Stimulated activated CD4-positive, alpha-beta T cell treated with anti-CD3 and anti-CD28 coated beads, TNF-alpha, amount 100 ng/mL, for 1 hour (primary cell): ENCODE measurements around the gene SLC9A1.
A peak's percentile ranks its signal among the peaks of the same experiment; 100 is the strongest.

Experiments
- DNase-seq, 3 donors: peaks; one replicate each; pipeline ENCODE4 v3.0.0-alpha.2; 2020; ENCODE audit warnings: low read depth in 3 of 3, low spot score in 1 of 3

The SLC9A1 gene

GRCh38 chr1:27152004-27152828 lies 2.7 kb downstream of the SLC9A1 start:
- DNase-seq = no peak

- no peak for DNase-seq
These were observed 4.3 kb downstream of the SLC9A1 start for GRCh38 chr1:27150641-27151040.

- DNase-seq = no peak
These were observed 4.7 kb downstream of the SLC9A1 start for GRCh38 chr1:27150183-27150582.

GRCh38 chr1:27149762-27150113 lies 5.2 kb downstream of the SLC9A1 start:
- DNase-seq = no peak

GRCh38 chr1:27149084-27149761 lies 5.7 kb downstream of the SLC9A1 start:
- no peak for DNase-seq

- no peak for DNase-seq
These were observed 6.3 kb downstream of the SLC9A1 start for GRCh38 chr1:27148591-27148990.

GRCh38 chr1:27147842-27148518 lies 6.9 kb downstream of the SLC9A1 start:
- DNase-seq = no peak

GRCh38 chr1:27145934-27146354 lies 9.0 kb downstream of the SLC9A1 start:
- DNase-seq = no peak

GRCh38 chr1:27144920-27145661 lies 9.8 kb downstream of the SLC9A1 start:
- DNase-seq = no peak

GRCh38 chr1:27144049-27144748 lies 10.7 kb downstream of the SLC9A1 start:
- no peak for DNase-seq

GRCh38 chr1:27143401-27143800 lies 11.5 kb downstream of the SLC9A1 start:
- DNase-seq = no peak

- no peak for DNase-seq
These were observed 12.5 kb downstream of the SLC9A1 start for GRCh38 chr1:27142464-27142863.

GRCh38 chr1:27141266-27142003 lies 13.5 kb downstream of the SLC9A1 start:
- DNase-seq = no peak

- DNase-seq = no peak
These were observed 14.9 kb downstream of the SLC9A1 start for GRCh38 chr1:27139980-27140379.

GRCh38 chr1:27138927-27139326 lies 16.0 kb downstream of the SLC9A1 start:
- no peak for DNase-seq

- no peak for DNase-seq
These were observed 16.6 kb downstream of the SLC9A1 start for GRCh38 chr1:27138368-27138767.

- DNase-seq = no peak
These were observed 17.3 kb downstream of the SLC9A1 start for GRCh38 chr1:27137544-27138075.

GRCh38 chr1:27136998-27137542 lies 17.9 kb downstream of the SLC9A1 start:
- peak; percentile 35 to 61 (median 45) for DNase-seq

GRCh38 chr1:27136236-27136551 lies 18.7 kb downstream of the SLC9A1 start:
- no peak for DNase-seq
